ENCODE results near the gene DDB1.

The DDB1 gene

DNA sequence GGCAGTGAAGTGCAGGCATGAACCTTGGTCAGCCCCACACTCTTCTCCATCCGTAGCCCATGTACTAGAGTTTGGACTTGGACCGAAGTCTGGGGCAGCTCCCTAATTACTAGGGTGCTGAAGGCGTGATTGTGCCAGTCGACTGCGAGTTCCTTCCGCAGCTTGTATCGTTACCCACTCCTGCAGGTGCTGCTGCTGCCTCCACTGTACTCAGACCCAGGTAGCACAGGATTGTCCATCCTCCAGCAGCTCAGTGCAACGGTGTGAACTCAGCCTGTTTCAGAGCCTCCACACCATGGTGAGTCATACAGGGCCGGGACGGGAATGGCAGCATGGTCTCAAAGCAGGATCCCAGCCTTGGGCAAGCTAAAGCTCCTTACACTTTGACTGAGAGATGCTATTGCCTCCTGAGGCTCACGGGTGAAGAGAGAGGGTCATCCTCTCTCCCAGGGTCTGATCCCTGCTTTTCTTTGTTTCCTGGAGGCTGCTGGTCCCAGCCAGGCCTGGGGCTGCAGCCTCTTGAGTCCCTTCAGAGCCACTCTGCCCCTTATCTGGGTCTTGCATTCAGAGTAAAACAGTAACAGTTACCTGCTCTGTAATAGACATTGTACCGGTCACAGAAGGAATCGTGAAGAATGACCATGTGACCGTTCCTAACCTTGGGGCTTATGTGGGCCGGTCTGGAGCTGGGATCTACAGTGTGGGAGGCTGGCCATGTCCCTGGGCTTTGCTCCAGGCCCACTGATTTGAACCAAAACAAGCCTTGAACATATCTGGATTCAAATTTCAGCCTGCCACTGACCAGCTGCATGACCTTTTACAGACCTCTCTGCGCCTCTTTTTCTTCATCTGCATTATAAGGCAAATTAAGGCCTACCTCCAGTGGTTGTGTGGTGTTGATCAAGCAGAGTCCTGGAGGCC is 1.8 kb upstream of the DDB1 start:
- no peak for DNase-seq

DNA sequence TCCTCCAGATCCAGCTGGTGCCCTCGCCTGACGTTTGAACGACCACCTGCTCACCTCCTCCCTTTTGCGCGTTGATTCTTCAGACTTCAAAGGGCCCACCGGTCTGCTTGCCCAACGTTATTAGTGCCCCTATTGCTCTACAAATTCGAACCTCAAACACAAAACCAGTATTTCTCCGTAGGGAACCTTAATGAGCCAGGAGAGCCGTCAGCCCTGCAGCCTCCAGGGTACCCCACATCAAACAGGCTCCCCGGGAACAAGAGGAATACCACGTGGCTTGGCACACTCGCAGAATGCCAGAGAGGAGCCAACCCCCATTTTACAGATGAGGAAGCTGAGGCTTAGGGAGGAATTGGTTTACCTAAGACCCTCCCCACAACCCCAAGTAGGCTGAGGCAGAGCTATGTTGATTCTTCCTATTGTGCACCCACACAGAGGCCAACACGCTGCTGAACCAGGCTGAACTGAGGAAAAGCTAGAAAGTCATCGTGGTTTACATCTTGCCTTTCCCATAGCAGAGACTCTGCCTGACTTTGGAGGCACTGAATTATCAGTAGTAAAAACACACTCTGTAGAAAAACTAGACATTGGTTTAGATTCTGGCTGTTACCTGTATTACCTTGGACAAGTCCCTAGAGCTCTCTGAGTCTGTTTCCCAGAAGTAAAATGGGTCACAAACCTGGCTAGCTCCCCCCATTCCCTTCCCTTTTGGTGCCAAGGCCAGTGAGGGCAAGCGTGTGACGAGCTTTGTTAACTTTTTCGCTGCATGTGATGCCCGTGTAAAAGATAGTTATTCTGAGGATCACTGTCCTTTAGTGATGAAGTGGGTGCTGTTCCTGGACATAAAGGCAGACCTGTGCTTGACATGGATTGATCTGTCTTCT is 887 bp upstream of the DDB1 start:
- DNase-seq: no peak

DNA sequence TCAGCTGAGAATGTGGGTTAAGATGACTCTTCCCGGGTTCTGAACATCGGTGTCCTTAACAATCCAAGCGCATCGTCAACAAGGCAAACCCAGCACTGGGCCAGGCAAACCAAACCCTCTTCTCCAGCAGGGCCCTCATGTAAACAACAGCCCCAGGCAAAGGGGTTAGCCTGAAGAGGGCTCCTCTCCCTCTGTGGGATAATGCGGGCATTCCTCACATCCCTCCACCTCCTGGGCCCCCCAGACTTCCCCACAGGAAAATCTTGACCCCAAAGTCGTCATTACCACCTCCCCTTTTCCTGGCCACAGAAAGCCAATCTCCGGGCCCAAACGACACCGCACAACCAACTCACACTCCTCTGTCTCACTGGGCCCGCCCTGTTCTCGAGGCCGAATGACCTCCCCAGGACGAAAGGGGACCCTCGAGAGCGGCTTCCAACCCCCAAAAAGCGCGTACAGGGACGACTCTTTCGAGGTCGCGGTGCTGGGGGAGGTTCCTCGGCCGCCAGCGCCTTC is 566 bp downstream of the DDB1 start:
- DNase-seq: no peak

GRCh38 chr11:61331651-61332050 is 1.3 kb downstream of the DDB1 start:
- no peak for DNase-seq

DNA sequence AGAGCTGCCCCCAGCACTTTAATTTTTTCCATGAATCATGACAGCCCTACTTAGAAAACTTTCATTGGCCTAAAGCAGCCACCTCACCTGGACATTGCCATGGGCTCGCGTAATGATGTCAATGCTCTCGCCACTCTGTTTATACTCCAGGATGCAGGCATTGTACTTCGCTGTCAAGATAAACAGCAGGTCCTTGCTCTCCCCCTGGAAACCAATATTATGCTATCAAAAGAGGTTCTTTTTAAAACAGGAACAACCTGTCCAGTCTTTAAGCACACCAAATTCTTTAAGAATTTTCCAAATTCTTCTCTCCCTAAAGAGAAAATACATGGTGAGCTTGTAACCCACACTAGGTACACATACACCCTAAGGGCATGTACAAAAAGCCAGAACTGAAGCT is 3.0 kb downstream of the DDB1 start:
- DNase-seq: no peak

DNA sequence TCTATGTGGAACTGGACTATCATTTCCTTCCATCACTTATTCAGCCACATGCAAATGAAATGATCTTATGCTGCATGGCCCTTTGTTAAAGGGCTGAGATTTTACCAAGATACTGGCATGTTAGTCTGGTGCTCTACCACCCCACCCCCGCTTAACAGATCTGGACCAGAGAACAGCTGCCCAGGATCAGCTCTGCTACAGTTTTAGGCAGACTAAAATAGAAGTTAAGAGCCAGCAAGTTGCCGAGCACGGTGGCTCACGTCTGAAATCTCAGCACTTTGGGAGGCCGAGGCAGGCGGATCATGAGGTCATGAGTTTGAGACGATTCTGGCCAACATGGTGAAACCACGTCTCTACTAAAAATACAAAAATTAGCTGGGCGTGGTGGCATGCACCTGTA is 4.6 kb downstream of the DDB1 start:
- DNase-seq: no peak

GRCh38 chr11:61327669-61328071 is 5.2 kb downstream of the DDB1 start:
- no peak for DNase-seq

DNA sequence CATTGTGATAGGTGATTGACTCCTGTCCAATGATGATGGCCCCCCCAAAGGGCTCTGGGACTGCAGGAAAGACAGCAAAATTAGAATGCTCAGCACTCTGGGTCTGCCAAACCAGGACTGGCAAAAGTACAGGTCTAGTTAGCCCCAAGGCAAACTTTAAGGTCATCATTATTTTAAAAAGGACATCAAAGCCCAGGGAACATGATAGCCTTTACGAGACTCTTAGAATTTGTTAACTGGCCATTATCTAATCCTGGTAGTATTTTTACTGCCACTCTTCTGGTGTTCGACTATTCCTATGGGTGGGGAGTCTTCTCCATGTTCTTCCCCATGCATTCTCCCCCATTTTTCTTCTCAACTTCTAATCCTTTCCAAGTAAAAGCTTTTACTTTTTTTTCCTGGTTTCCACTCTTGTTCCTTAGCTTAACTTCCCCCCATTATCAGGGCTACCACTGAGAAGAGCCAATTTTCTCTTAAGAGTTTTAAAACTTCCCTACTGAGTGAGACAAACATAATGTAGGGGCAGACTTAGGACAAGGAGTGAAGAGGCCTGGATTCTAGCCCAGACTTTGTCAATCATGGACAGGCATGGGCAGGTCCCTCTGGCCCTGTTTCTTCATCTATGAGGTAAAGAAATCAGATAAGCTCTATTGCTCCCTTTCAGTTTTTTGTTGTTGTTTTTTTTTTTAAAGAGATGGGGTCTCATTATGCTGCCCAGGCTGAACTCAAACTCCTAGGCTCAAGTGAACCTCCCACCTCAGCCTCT is 7.1 kb downstream of the DDB1 start:
- no peak for DNase-seq

GRCh38 chr11:61315260-61315659 is 17.6 kb downstream of the DDB1 start:
- DNase-seq: no peak

DNA sequence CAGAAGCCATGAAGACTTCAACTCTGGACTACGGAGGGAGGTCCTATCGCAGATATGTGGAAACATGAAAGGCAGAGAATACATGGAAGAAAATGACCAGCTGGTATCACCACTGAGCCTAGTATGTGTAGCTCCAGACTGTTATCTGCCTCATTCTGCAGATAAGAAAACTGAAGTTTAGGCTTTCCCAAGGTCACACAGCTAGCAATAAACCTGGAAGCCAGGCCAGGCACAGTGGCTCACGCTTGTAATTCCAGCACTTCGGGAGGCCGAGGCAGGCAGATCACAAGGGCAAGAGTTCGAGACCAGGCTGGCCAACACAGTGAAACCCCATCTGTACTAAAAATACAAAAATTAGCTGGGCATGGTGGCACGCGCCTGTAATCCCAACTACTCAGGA is 22.2 kb downstream of the DDB1 start:
- no peak for DNase-seq

DNA sequence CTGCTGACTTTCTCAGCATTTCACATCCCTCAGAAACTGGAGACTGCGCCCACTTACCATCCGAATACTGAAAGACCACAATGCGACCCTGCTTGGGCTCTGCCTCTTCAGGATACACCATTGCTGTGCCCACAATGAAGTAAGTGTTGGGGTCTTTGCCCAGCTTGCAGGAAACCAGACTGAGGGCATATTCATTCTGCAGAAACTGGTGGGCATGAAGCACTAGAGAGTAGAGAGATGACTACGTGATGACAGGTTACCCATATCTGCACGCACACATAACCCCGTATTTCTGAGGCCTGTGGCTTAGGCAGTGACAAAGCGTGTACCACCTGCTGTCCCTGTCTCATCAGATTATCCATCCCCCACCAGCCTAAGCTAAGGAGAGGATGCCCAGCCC is 23.2 kb downstream of the DDB1 start:
- DNase-seq: no peak

- DNase-seq: no peak
Observed at GRCh38 chr11:61309141-61309540, 23.8 kb downstream of the DDB1 start.

DNA sequence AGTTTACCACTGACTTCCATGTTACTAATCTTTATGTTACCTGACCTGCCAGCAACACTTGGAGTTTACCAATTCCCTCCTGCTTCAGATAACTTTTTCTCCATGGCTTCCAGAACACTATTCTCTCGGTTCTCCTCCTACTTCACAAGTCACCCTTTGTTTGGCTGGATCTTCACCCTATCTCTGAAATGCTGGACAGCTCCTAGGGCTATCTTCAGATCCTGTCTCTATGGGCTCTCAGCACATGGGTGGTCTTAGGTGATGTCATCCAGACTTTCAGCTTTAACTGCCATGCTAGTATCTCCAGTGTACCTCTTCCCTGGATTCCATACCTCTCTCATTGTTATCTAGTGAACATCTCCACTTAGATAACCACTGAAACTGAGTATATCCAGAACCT is 25.6 kb downstream of the DDB1 start:
- DNase-seq: no peak

DNA sequence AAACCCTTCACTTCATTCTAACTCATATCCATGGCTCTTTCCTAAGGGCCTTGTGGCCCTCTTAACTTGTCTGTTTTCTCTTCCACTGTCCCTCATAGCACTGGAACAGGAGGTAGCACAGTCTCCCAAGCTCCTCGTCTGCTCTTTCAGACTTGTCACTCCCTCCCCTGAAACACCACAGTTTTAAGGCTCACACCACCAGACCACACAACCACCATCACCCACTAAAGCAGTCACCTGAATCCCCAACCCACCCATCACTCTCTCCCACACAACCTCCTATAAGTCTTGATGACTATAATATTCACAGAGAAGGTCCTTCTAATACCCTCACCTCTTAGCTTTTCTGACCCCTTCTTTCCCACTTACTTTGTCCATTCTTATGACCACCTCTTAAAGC is 26.7 kb downstream of the DDB1 start:
- DNase-seq: no peak

DNA sequence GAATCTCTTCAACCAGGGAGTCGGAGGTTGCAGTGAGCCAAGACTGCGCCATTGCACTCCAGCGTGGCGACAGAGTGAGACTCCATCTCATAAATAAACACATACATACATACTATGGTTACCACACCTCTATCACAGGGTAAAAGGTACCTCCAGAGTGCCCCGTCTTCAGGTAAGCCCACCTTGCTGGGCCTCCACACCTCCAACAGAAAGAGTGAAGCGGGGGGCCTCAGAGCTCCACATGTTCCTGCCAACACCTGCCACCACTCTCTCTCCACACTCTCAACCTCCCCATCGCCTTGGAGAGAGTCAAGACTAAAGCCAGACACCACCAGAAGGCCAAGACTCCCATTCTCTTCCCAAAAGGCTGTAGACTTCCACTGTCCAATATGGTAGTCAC is 27.5 kb downstream of the DDB1 start:
- no peak for DNase-seq

GRCh38 chr11:61303725-61304124 is 29.2 kb downstream of the DDB1 start:
- DNase-seq: no peak

GRCh38 chr11:61302550-61302949 is 30.4 kb downstream of the DDB1 start:
- DNase-seq: no peak

GRCh38 chr11:61298663-61299244 is 34.2 kb downstream of the DDB1 start:
- DNase-seq: no peak

DNA sequence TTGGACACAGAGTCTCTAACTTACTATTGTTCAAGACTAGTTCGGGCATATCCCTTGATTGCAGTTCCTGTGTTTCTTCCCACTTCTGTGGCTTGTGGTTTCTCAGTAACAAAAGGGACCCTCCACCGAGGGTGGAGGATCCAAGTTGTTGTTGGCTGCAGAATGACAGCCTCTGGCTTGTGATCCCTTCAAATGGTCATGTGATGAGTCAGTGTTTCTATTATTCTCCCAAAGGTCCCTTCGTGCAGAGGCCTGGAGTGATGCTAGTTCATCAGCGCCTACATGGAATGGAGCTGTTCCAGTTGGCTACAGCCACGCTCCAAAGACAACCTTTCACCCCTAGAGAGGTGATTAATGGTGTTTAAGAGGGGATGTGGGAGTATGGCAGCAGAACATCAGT is 35.2 kb downstream of the DDB1 start:
- no peak for DNase-seq

DNA sequence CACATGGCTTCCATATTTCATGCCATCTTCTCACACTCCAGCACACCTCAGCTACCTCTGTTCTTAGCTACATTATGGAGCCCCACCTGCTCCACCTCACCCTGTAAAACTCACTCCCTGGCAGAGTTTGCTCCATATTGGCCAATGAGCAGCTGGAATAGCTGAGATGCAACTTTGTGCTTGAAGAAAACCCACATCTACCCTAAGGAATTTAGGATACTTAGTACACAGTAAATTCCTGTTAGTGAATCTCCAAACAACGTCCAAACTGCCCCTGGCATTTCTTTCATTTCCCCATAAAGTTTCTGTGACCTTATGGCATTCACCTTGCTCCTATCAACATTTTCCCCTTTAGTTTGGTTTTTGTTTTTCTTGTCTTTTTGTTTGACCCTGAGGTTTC is 35.6 kb downstream of the DDB1 start:
- DNase-seq: no peak

- DNase-seq: no peak
Observed at GRCh38 chr11:61295596-61295926, 37.3 kb downstream of the DDB1 start.

DNA sequence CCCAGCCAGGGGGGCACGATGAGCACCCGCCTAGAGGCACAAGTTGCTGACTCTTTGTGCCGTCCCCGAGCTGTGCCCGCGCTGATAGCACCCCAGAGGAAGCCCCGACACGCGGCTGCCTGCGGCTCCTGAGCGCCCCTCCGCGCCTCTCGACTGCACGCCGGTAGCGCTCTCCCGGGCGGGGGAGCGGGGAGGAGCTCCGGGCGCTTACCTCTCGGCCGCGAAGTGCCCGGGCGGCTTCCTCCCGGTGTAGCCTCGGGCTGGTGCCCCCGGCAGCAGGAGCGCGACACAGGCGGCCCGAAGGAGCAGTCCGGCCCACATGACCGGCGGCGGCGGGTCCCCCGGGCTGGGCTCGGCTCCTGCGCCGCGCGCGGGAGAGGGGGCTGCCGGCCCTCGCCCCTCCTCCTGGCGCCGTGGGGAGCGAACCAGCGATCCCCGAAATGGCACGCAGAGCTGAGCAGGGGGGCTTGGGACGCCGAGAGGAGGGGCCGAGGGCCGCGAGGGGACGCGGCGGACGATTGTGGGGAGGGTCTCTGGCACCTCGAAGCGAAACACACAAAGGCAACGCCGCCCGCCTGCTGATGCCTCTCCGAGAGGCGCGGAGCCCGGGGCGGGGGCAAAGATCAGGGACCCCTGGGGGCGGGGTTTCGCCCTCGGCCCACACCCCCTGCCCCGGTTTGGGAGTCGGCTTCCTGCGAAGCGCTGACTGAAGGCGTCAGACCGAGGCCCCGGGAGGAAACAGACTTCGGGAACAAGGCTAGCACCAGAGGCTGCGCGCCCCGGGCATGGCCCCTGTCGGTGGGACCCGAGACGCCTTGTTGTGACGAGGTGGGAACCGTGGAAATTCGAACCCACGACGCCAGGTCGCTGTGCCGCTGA is 37.9 kb downstream of the DDB1 start, which contains the start of gene VWCE:
TSS of gene VWCE (minus strand) at position 600 of the 879 bp plus-strand sequence. CDS start at position 321, 279 bp downstream.
- DNase-seq: peak; percentile 46
